SK-N-SH treated with all-trans-retinoic acid at 6 μM for 48 hours (cell line): ENCODE data around the gene TBC1D2B.

Source experiments
- ATAC-seq: fragments of 200-7000 bp; cut with Tn5 transposase; 3 replicates; pipeline ENCODE4 v1.9.1; 2020; ENCODE audit warnings: mild to moderate bottlenecking, moderate library complexity
- BACH2 ChIP-seq: fragments of 250-450 bp; sonication (Bioruptor Pico); IDR thresholded peaks from 2 replicates; pipeline ENCODE4 v1.9.0; 2021; ENCODE audit warnings: mild to moderate bottlenecking, borderline replicate concordance
- CSDC2 ChIP-seq: fragments of 250-450 bp; sonication (Bioruptor Pico); IDR thresholded peaks from 2 replicates; pipeline ENCODE4 v1.5.0; 2020; ENCODE audit warnings: mild to moderate bottlenecking, moderate library complexity
- ESRRG ChIP-seq: fragments of 250-450 bp; sonication (Bioruptor Pico); IDR thresholded peaks from 2 replicates; pipeline ENCODE4 v1.6.1; 2021; ENCODE audit warnings: mild to moderate bottlenecking
- ISL1 ChIP-seq: fragments of 250-450 bp; sonication (Bioruptor Pico); IDR thresholded peaks from 2 replicates; pipeline ENCODE4 v2.1.2; 2022; ENCODE audit warnings: mild to moderate bottlenecking, moderate library complexity
- OSR1 ChIP-seq: fragments of 250-450 bp; sonication (Bioruptor Pico); IDR thresholded peaks from 2 replicates; pipeline ENCODE4 v1.8.0; 2022; ENCODE audit warnings: moderate library complexity, mild to moderate bottlenecking, inconsistent platforms
- PPARA ChIP-seq: fragments of 250-450 bp; sonication (Bioruptor Pico); IDR thresholded peaks from 2 replicates; pipeline ENCODE4 v1.5.0; 2020; ENCODE audit warnings: mild to moderate bottlenecking, borderline replicate concordance
- RARB ChIP-seq: fragments of 250-450 bp; sonication (Bioruptor Pico); IDR thresholded peaks from 2 replicates; pipeline ENCODE4 v1.8.0; 2021; ENCODE audit warnings: mild to moderate bottlenecking, moderate library complexity
- SNAI2 ChIP-seq: fragments of 250-450 bp; sonication (Bioruptor Pico); IDR thresholded peaks from 2 replicates; pipeline ENCODE4 v1.5.0; 2020; ENCODE audit warnings: mild to moderate bottlenecking, moderate library complexity
- TCF4 ChIP-seq: fragments of 250-450 bp; sonication (Bioruptor Pico); IDR thresholded peaks from 2 replicates; pipeline ENCODE4 v1.8.0; 2021; ENCODE audit warnings: mild to moderate bottlenecking, moderate library complexity, borderline replicate concordance
- TOX ChIP-seq: fragments of 250-450 bp; sonication (Bioruptor Pico); IDR thresholded peaks from 2 replicates; pipeline ENCODE4 v1.8.0; 2021; ENCODE audit warnings: mild to moderate bottlenecking, moderate library complexity, borderline replicate concordance
- ZC3H10 ChIP-seq: fragments of 250-450 bp; sonication (Bioruptor Pico); IDR thresholded peaks from 2 replicates; pipeline ENCODE4 v1.5.1; 2021; ENCODE audit warnings: mild to moderate bottlenecking, moderate library complexity
- ZFP3 ChIP-seq: fragments of 250-450 bp; sonication (Bioruptor Pico); IDR thresholded peaks from 2 replicates; pipeline ENCODE4 v1.5.0; 2020; ENCODE audit warnings: mild to moderate bottlenecking, moderate library complexity
- ZFP30 ChIP-seq: fragments of 450-650 bp; formaldehyde crosslinking; IDR thresholded peaks from 2 replicates; pipeline ENCODE4 v1.5.0; 2022; ENCODE audit warnings: mild to moderate bottlenecking, moderate library complexity
- ZNF565 ChIP-seq: fragments of 450-650 bp; formaldehyde crosslinking; conservative IDR thresholded peaks from 2 replicates; pipeline ENCODE4 v1.5.0; 2020; ENCODE audit warnings: low read depth, mild to moderate bottlenecking, moderate library complexity
- ZNF70 ChIP-seq: fragments of 450-650 bp; formaldehyde crosslinking; IDR thresholded peaks from 2 replicates; pipeline ENCODE4 v1.5.0; 2020; ENCODE audit warnings: mild to moderate bottlenecking, moderate library complexity
- ZNF8 ChIP-seq: fragments of 450-650 bp; formaldehyde crosslinking; IDR thresholded peaks from 2 replicates; pipeline ENCODE4 v1.5.0; 2020; ENCODE audit warnings: mild to moderate bottlenecking, moderate library complexity
- TF ChIP-seq, protein P1 (sequence below): fragments of 250-450 bp; sonication (Bioruptor Pico); IDR thresholded peaks from 2 replicates; pipeline ENCODE4 v1.5.1; 2020; ENCODE audit warnings: low read depth, mild to moderate bottlenecking, moderate library complexity
- TF ChIP-seq, protein P2 (sequence below): fragments of 250-450 bp; sonication (Bioruptor Pico); IDR thresholded peaks from 2 replicates; pipeline ENCODE4 v1.5.1; 2021; ENCODE audit warnings: mild to moderate bottlenecking, moderate library complexity
- TF ChIP-seq, protein P3 (sequence below): fragments of 250-450 bp; sonication (Bioruptor Pico); IDR thresholded peaks from 2 replicates; pipeline ENCODE4 v1.8.0; 2020; ENCODE audit warnings: mild to moderate bottlenecking, moderate library complexity, borderline replicate concordance
- TF ChIP-seq, protein P4 (sequence below): fragments of 250-450 bp; sonication (Bioruptor Pico); IDR thresholded peaks from 2 replicates; pipeline ENCODE4 v1.8.0; 2021; ENCODE audit warnings: low read depth, mild to moderate bottlenecking, moderate library complexity, borderline replicate concordance
- TF ChIP-seq, protein P5 (sequence below): fragments of 250-450 bp; sonication (Bioruptor Pico); IDR thresholded peaks from 2 replicates; pipeline ENCODE4 v1.5.0; 2020; ENCODE audit warnings: mild to moderate bottlenecking, moderate library complexity

TBC1D2B gene

DNA sequence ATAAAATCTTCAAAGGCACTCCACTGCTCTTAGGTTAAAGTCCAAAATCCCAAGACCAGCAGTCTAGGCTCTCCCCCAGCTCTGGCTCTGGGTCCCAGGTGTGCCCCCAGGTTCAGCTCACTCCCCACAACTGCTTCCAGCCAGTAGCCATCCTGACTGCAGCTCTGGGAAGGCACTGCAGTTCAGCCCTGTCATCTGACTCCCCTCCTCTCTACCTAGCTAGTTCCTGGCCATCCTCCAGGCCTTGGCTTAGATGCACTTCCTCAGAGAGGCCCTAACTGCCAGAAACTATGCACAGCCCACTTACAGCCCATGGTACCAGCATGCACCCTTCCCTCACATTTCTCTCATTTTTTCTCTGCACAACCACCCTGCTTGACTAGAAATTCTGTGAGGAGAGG, 25.5 kb downstream of the TBC1D2B start:
- no peak for TF ChIP-seq CSDC2
- TF ChIP-seq RARB (CRISPR knock-in tag): no peak
- TF ChIP-seq ZNF565: no peak
- TF ChIP-seq, protein P1, sequence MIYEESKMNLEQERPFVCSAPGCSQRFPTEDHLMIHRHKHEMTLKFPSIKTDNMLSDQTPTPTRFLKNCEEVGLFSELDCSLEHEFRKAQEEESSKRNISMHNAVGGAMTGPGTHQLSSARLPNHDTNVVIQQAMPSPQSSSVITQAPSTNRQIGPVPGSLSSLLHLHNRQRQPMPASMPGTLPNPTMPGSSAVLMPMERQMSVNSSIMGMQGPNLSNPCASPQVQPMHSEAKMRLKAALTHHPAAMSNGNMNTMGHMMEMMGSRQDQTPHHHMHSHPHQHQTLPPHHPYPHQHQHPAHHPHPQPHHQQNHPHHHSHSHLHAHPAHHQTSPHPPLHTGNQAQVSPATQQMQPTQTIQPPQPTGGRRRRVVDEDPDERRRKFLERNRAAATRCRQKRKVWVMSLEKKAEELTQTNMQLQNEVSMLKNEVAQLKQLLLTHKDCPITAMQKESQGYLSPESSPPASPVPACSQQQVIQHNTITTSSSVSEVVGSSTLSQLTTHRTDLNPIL (CRISPR knock-in tag): no peak
- TF ChIP-seq ESRRG (CRISPR knock-in tag): no peak
- no peak for TF ChIP-seq ZFP30 (CRISPR knock-in tag)
- TF ChIP-seq, protein P2, sequence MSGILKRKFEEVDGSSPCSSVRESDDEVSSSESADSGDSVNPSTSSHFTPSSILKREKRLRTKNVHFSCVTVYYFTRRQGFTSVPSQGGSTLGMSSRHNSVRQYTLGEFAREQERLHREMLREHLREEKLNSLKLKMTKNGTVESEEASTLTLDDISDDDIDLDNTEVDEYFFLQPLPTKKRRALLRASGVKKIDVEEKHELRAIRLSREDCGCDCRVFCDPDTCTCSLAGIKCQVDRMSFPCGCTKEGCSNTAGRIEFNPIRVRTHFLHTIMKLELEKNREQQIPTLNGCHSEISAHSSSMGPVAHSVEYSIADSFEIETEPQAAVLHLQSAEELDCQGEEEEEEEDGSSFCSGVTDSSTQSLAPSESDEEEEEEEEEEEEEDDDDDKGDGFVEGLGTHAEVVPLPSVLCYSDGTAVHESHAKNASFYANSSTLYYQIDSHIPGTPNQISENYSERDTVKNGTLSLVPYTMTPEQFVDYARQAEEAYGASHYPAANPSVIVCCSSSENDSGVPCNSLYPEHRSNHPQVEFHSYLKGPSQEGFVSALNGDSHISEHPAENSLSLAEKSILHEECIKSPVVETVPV: no peak
- no peak for TF ChIP-seq ZNF8
- TF ChIP-seq TCF4: no peak
- no peak for TF ChIP-seq SNAI2 (CRISPR knock-in tag)
- TF ChIP-seq, protein P3, sequence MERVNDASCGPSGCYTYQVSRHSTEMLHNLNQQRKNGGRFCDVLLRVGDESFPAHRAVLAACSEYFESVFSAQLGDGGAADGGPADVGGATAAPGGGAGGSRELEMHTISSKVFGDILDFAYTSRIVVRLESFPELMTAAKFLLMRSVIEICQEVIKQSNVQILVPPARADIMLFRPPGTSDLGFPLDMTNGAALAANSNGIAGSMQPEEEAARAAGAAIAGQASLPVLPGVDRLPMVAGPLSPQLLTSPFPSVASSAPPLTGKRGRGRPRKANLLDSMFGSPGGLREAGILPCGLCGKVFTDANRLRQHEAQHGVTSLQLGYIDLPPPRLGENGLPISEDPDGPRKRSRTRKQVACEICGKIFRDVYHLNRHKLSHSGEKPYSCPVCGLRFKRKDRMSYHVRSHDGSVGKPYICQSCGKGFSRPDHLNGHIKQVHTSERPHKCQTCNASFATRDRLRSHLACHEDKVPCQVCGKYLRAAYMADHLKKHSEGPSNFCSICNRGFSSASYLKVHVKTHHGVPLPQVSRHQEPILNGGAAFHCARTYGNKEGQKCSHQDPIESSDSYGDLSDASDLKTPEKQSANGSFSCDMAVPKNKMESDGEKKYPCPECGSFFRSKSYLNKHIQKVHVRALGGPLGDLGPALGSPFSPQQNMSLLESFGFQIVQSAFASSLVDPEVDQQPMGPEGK (CRISPR knock-in tag): no peak
- peak; percentile 59 for ATAC-seq

DNA sequence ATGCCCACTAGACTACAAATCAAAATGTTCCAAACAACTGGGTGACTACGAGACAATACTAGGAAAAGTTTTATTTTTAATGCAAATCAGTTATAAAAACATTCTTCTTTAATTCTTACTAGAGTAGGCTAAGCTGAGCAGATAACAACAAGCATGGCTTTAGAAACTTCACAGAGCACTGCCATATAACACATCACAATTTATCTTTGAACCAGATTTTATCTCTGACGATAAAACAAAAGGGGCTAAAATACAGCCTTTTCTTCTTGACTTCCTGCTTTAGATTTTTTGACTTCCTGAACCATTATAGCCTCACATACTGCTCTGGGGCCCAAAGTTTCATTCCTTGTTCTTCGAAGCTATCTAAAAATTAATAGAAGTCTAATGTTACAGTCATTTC, 25.9 kb downstream of the TBC1D2B start:
- TF ChIP-seq CSDC2: no peak
- no peak for TF ChIP-seq PPARA (CRISPR knock-in tag)
- TF ChIP-seq TOX (CRISPR knock-in tag): no peak
- no peak for TF ChIP-seq ZNF70 (CRISPR knock-in tag)
- TF ChIP-seq, protein P1 (CRISPR knock-in tag): no peak
- TF ChIP-seq ZC3H10 (CRISPR knock-in tag): no peak
- TF ChIP-seq, protein P2: no peak
- TF ChIP-seq ZFP3 (CRISPR knock-in tag): no peak
- no peak for TF ChIP-seq ISL1 (CRISPR knock-in tag)
- TF ChIP-seq, all 23 proteins: peak for 0
- no peak for ATAC-seq

DNA sequence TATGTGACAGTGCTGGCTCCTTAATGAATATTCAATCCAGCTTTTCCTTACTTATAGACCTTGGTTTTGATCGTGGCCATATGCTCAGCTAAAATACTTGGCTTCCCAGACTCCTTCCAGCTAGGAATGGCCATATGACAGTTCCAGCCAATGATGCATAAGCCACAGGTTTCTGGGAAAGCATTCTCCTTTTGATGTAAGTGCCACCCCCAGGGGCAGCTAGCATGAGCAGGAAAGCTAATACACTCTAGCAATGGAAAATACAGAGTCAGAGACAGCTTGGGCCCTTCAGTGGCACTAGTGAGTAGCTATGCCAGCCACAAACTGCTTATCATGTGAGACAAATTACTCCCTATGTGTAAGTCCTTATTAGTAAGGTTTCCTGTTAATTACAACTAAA, 26.7 kb downstream of the TBC1D2B start:
- no peak for ATAC-seq
- TF ChIP-seq OSR1 (CRISPR knock-in tag) (no peak), ZNF565 (no peak), SNAI2 (CRISPR knock-in tag) (no peak), ZFP30 (CRISPR knock-in tag) (no peak), ZFP3 (CRISPR knock-in tag) (no peak), ZNF70 (CRISPR knock-in tag) (no peak), ISL1 (CRISPR knock-in tag) (no peak), PPARA (CRISPR knock-in tag) (no peak), BACH2 (CRISPR knock-in tag) (no peak), RARB (CRISPR knock-in tag) (no peak), TCF4 (no peak)
- TF ChIP-seq, protein P2: no peak
- TF ChIP-seq, protein P4, sequence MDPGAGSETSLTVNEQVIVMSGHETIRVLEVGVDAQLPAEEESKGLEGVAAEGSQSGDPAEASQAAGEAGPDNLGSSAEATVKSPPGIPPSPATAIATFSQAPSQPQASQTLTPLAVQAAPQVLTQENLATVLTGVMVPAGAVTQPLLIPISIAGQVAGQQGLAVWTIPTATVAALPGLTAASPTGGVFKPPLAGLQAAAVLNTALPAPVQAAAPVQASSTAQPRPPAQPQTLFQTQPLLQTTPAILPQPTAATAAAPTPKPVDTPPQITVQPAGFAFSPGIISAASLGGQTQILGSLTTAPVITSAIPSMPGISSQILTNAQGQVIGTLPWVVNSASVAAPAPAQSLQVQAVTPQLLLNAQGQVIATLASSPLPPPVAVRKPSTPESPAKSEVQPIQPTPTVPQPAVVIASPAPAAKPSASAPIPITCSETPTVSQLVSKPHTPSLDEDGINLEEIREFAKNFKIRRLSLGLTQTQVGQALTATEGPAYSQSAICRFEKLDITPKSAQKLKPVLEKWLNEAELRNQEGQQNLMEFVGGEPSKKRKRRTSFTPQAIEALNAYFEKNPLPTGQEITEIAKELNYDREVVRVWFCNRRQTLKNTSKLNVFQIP (CRISPR knock-in tag): no peak
- TF ChIP-seq, protein P5, sequence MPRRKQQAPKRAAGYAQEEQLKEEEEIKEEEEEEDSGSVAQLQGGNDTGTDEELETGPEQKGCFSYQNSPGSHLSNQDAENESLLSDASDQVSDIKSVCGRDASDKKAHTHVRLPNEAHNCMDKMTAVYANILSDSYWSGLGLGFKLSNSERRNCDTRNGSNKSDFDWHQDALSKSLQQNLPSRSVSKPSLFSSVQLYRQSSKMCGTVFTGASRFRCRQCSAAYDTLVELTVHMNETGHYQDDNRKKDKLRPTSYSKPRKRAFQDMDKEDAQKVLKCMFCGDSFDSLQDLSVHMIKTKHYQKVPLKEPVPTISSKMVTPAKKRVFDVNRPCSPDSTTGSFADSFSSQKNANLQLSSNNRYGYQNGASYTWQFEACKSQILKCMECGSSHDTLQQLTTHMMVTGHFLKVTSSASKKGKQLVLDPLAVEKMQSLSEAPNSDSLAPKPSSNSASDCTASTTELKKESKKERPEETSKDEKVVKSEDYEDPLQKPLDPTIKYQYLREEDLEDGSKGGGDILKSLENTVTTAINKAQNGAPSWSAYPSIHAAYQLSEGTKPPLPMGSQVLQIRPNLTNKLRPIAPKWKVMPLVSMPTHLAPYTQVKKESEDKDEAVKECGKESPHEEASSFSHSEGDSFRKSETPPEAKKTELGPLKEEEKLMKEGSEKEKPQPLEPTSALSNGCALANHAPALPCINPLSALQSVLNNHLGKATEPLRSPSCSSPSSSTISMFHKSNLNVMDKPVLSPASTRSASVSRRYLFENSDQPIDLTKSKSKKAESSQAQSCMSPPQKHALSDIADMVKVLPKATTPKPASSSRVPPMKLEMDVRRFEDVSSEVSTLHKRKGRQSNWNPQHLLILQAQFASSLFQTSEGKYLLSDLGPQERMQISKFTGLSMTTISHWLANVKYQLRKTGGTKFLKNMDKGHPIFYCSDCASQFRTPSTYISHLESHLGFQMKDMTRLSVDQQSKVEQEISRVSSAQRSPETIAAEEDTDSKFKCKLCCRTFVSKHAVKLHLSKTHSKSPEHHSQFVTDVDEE (CRISPR knock-in tag): no peak
